Measurements from ENCODE around the gene KIF22.
"Not testable (repeated sequence)": the region's sequence is repeated elsewhere in the genome, so short reads cannot be mapped to it uniquely, and the experiment has no call there.

DNA sequence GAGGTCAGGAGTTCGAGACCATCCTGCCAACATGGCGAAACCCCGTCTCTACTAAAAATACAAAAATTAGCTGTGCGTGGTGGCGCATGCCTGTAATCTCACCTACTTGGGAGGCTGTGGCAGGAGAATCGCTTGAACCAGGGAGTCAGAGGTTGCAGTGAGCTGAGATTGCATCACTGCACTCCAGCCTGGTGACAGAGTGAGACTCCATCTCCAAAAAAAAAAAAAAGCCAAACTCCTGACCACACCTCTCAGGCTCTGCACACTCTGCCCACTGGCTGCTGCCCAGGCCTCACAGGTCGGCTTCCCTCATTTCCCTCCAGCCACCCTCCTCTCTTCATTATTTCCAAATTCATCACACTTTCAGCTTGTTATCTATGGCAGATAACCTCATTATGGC, 18.2 kb upstream of the KIF22 start:
- TF ChIP-seq, protein P1, sequence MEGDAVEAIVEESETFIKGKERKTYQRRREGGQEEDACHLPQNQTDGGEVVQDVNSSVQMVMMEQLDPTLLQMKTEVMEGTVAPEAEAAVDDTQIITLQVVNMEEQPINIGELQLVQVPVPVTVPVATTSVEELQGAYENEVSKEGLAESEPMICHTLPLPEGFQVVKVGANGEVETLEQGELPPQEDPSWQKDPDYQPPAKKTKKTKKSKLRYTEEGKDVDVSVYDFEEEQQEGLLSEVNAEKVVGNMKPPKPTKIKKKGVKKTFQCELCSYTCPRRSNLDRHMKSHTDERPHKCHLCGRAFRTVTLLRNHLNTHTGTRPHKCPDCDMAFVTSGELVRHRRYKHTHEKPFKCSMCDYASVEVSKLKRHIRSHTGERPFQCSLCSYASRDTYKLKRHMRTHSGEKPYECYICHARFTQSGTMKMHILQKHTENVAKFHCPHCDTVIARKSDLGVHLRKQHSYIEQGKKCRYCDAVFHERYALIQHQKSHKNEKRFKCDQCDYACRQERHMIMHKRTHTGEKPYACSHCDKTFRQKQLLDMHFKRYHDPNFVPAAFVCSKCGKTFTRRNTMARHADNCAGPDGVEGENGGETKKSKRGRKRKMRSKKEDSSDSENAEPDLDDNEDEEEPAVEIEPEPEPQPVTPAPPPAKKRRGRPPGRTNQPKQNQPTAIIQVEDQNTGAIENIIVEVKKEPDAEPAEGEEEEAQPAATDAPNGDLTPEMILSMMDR (IDR thresholded peaks at IDR 0.05), result not testable (repeated sequence)
- not testable (repeated sequence) for TF ChIP-seq POLR2A (IDR thresholded peaks at IDR 0.05)
